OCI-LY1 (cell line): ENCODE measurements around the gene SLAIN2.

Experiments used
- CTCF ChIP-seq: fragments of 200-600 bp; sonication (generic), shearing (Covaris generic); IDR thresholded peaks from 2 replicates; pipeline ENCODE4 v1.5.1; 2017; ENCODE audit warnings: mild to moderate bottlenecking, antibody characterized with exemption, low read length, moderate library complexity, mixed read lengths
- EZH2 ChIP-seq: fragments of 200-600 bp; sonication (generic), shearing (Covaris generic); IDR thresholded peaks from 2 replicates; pipeline ENCODE4 v1.8.0; 2017; ENCODE audit warnings: borderline replicate concordance, mixed run types, mild to moderate bottlenecking, antibody characterized with exemption, low read length, moderate library complexity, mixed read lengths

GRCh38 chr4:48367016-48367415 is 25.7 kb downstream of the SLAIN2 start:
- TF ChIP-seq CTCF (no peak), EZH2 (no peak)
